GM12892 (cell line): ENCODE results near the gene KCNG2.
"Not testable (repeated sequence)": the region's sequence is repeated elsewhere in the genome, so short reads cannot be mapped to it uniquely, and the experiment has no call there.

Source experiments
- POLR2A ChIP-seq: IDR thresholded peaks from 2 replicates; pipeline ENCODE4 v1.6.1; 2011; ENCODE audit warnings: low read depth, low read length, control low read depth
- POLR2AphosphoS5 ChIP-seq: IDR thresholded peaks from 2 replicates; pipeline ENCODE4 v1.6.1; 2011; ENCODE audit warnings: low read depth, low read length, control low read depth
- TAF1 ChIP-seq: IDR thresholded peaks from 2 replicates; pipeline ENCODE4 v1.6.1; 2011; ENCODE audit warnings: low read depth, mild to moderate bottlenecking, control low read depth, low read length, borderline replicate concordance

GRCh38 chr18:79878246-79878645 lies 80.5 kb downstream of the KCNG2 start:
- not testable (repeated sequence) for TF ChIP-seq POLR2A, POLR2AphosphoS5, TAF1
